Panc1 (cell line): ENCODE results near the gene MON1B.

Experiments used
- CTCF ChIP-seq: fragments of 450-650 bp; IDR thresholded peaks from 2 replicates; pipeline ENCODE4 v1.5.1; 2017; ENCODE audit warnings: mild to moderate bottlenecking
- POLR2AphosphoS5 ChIP-seq: IDR thresholded peaks from 2 replicates; pipeline ENCODE4 v1.6.1; 2012; ENCODE audit warnings: mild to moderate bottlenecking, low read depth, low read length, moderate library complexity
- REST ChIP-seq, 2 experiments: IDR thresholded peaks; 2 replicates each; pipeline ENCODE4 v1.6.1; 2011 to 2012; ENCODE audit warnings: low read depth in 2 of 2, control low read depth in 1 of 2, low read length in 1 of 2, mild to moderate bottlenecking in 1 of 2, moderate library complexity in 1 of 2; ENCODE audit not compliant: insufficient read depth in 1 of 2
- TCF7L2 ChIP-seq: IDR thresholded peaks from 2 replicates; pipeline ENCODE4 v1.6.1; 2011; ENCODE audit warnings: mild to moderate bottlenecking, low read depth, low read length, inconsistent platforms

GRCh38 chr16:77223184-77223583 is 32.2 kb downstream of the MON1B start:
- peak; percentile 74 for TF ChIP-seq CTCF
- no peak for TF ChIP-seq TCF7L2
- TF ChIP-seq REST (IDR thresholded peaks at IDR 0.05; ENCODE audit: insufficient read depth in 1 of 2, low read depth in 2 of 2, low read length in 1 of 2) = no peak
- TF ChIP-seq POLR2AphosphoS5 = no peak
